Fibroblast of peridontal ligament (primary cell): ENCODE data around the gene TMEM18.
"Not testable (repeated sequence)": the region's sequence is repeated elsewhere in the genome, so short reads cannot be mapped to it uniquely, and the experiment has no call there.

Experiments
- DNase-seq: peaks from one replicate; pipeline ENCODE4 v3.0.0-alpha.2; 2010; ENCODE audit errors: extremely low read depth

Gene TMEM18

GRCh38 chr2:677056-677958 lies at the start of gene TMEM18:
Gene TMEM18, minus strand, starts transcription at chr2:677406. Its CDS starts 61 bp downstream, at chr2:677345.
- peak; percentile 100 for DNase-seq

- DNase-seq = no peak
Observed at GRCh38 chr2:726169-726568, 49.0 kb upstream of the TMEM18 start.

GRCh38 chr2:725468-725867 lies 48.3 kb upstream of the TMEM18 start:
- no peak for DNase-seq

- no peak for DNase-seq
Observed at GRCh38 chr2:723761-724160, 46.6 kb upstream of the TMEM18 start.

- no peak for DNase-seq
Observed at GRCh38 chr2:720842-721241, 43.6 kb upstream of the TMEM18 start.

- no peak for DNase-seq
Observed at GRCh38 chr2:719734-720133, 42.5 kb upstream of the TMEM18 start.

GRCh38 chr2:719191-719590 lies 42.0 kb upstream of the TMEM18 start:
- no peak for DNase-seq

GRCh38 chr2:717661-718060 lies 40.5 kb upstream of the TMEM18 start:
- DNase-seq = no peak

GRCh38 chr2:715854-716560 lies 38.8 kb upstream of the TMEM18 start:
- DNase-seq = peak; percentile 49

GRCh38 chr2:715038-715437 lies 37.8 kb upstream of the TMEM18 start:
- no peak for DNase-seq

- DNase-seq = peak; percentile 68
Observed at GRCh38 chr2:714005-714741, 37.0 kb upstream of the TMEM18 start.

GRCh38 chr2:710867-711665 lies 33.9 kb upstream of the TMEM18 start:
- no peak for DNase-seq

- DNase-seq = peak; percentile 13
Observed at GRCh38 chr2:709138-709765, 32.0 kb upstream of the TMEM18 start.

- no peak for DNase-seq
Observed at GRCh38 chr2:708667-709066, 31.5 kb upstream of the TMEM18 start.

- no peak for DNase-seq
Observed at GRCh38 chr2:705971-706511, 28.8 kb upstream of the TMEM18 start.

GRCh38 chr2:702765-703164 lies 25.6 kb upstream of the TMEM18 start:
- not testable (repeated sequence) for DNase-seq

- DNase-seq = no peak
Observed at GRCh38 chr2:696999-697627, 19.9 kb upstream of the TMEM18 start.

GRCh38 chr2:696463-696862 lies 19.3 kb upstream of the TMEM18 start:
- DNase-seq = no peak

- DNase-seq = no peak
Observed at GRCh38 chr2:694906-695510, 17.8 kb upstream of the TMEM18 start.

GRCh38 chr2:694174-694573 lies 17.0 kb upstream of the TMEM18 start:
- DNase-seq = peak; percentile 40
